Embryonic facial prominence (tissue), 1 donor: Measurements from ENCODE around the gene UBA6.
"Not testable (repeated sequence)": the region's sequence is repeated elsewhere in the genome, so short reads cannot be mapped to it uniquely, and the experiment has no call there.

Experiments used
- DNase-seq: peaks from one replicate; pipeline ENCODE4 v3.0.0-alpha.2; 2016; ENCODE audit errors: extremely low spot score

The UBA6 gene

GRCh38 chr4:67660418-67660817 lies 40.5 kb downstream of the UBA6 start:
- DNase-seq = no peak

- no peak for DNase-seq
These were observed 41.9 kb downstream of the UBA6 start for GRCh38 chr4:67659065-67659464.

GRCh38 chr4:67658302-67658701 lies 42.7 kb downstream of the UBA6 start:
- no peak for DNase-seq

- no peak for DNase-seq
These were observed 49.4 kb downstream of the UBA6 start for GRCh38 chr4:67651536-67651935.

- no peak for DNase-seq
These were observed 62.8 kb downstream of the UBA6 start for GRCh38 chr4:67638136-67638535.

- not testable (repeated sequence) for DNase-seq
These were observed 64.0 kb downstream of the UBA6 start for GRCh38 chr4:67636978-67637377.

GRCh38 chr4:67635331-67635730 lies 65.6 kb downstream of the UBA6 start:
- DNase-seq = no peak

- DNase-seq = no peak
These were observed 66.2 kb downstream of the UBA6 start for GRCh38 chr4:67634741-67635140.

- DNase-seq = no peak
These were observed 68.5 kb downstream of the UBA6 start for GRCh38 chr4:67632492-67632891.

- DNase-seq = no peak
These were observed 76.0 kb downstream of the UBA6 start for GRCh38 chr4:67624939-67625338.

- DNase-seq = no peak
These were observed 84.5 kb downstream of the UBA6 start for GRCh38 chr4:67616478-67616877.

- DNase-seq = no peak
These were observed 85.8 kb downstream of the UBA6 start for GRCh38 chr4:67615119-67615518.

GRCh38 chr4:67614186-67614585 lies 86.8 kb downstream of the UBA6 start:
- DNase-seq = no peak

GRCh38 chr4:67608027-67608426 lies 92.9 kb downstream of the UBA6 start:
- DNase-seq = no peak

GRCh38 chr4:67604749-67605148 lies 96.2 kb downstream of the UBA6 start:
- no peak for DNase-seq

- DNase-seq = no peak
These were observed 97.0 kb downstream of the UBA6 start for GRCh38 chr4:67604029-67604381.

- no peak for DNase-seq
These were observed 97.5 kb downstream of the UBA6 start for GRCh38 chr4:67603310-67604028.

- no peak for DNase-seq
These were observed 107.2 kb downstream of the UBA6 start for GRCh38 chr4:67593741-67594175.

- no peak for DNase-seq
These were observed 113.8 kb downstream of the UBA6 start for GRCh38 chr4:67587156-67587555.

GRCh38 chr4:67584496-67584895 lies 116.5 kb downstream of the UBA6 start:
- DNase-seq = no peak

GRCh38 chr4:67581913-67582312 lies 119.0 kb downstream of the UBA6 start:
- no peak for DNase-seq

- no peak for DNase-seq
These were observed 119.6 kb downstream of the UBA6 start for GRCh38 chr4:67581208-67581857.

GRCh38 chr4:67580577-67580976 lies 120.4 kb downstream of the UBA6 start:
- no peak for DNase-seq

GRCh38 chr4:67576538-67576937 lies 124.4 kb downstream of the UBA6 start:
- no peak for DNase-seq
